ENCODE results near the gene ZSCAN25.
"Not testable (repeated sequence)": the region's sequence is repeated elsewhere in the genome, so short reads cannot be mapped to it uniquely, and the experiment has no call there.

Gene ZSCAN25

DNA sequence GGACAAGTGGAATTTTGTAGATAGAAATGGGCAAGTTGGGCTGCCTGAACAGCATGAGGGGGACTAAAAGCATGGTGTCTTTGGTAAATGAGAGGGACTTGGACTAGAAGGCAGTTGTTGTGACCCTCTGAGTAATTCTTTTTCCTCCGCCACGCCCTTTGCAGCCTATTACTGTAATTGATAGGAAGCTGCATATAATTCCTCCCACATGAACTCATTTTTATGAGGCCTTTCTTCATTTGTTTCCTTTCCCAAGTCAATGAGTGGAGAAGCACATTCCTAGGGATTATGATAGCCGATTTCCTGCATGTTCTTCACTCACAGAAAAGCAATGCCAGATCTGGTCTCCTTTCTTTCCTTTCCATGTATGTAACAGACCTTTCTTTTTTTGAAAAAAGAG is 27.7 kb downstream of the ZSCAN25 start:
- in situ Hi-C loops (cut with MboI; ENCODE audit: low sequenced_read_pairs), result no loop called here

DNA sequence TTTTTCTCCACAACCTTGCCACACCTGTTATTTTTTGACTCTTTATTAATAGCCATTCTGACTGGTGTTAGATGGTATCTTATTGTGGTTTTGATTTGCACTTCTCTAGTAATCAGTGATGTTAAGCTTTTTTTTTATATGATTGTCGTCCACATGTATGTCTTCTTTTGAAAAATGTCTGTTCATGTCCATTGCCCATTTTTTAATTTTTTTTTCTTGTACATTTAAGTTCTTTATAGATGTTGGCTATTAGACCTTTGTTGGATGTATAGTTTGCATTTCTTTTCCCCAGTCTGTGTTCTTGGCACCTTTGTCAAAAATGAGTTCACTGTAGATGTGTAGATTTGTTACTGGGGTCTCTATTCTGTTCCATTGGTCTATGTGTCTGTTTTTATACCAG is 28.8 kb downstream of the ZSCAN25 start:
- in situ Hi-C loops (cut with MboI; ENCODE audit: low sequenced_read_pairs), result no loop called here

DNA sequence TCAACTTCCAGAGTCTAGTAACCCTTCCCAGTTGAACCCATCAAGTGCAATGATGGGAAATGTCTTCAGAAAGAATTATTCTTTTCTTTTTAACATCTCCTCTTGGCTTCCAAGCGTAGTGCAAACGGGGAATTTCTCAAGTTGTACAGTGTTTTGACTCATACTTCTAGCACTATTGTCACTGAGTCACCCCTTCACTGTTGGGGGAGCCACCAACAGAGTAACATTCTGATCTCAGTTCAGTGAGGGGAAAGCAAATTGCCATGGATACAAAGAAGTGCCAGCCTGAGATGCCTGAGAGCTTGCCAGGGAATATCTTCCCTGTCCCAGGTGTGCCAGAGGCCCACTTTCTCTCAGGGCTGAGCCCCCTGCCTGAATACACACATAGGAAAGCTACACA is 32.1 kb downstream of the ZSCAN25 start:
- in situ Hi-C loops (cut with MboI; ENCODE audit: low sequenced_read_pairs), result no loop called here

DNA sequence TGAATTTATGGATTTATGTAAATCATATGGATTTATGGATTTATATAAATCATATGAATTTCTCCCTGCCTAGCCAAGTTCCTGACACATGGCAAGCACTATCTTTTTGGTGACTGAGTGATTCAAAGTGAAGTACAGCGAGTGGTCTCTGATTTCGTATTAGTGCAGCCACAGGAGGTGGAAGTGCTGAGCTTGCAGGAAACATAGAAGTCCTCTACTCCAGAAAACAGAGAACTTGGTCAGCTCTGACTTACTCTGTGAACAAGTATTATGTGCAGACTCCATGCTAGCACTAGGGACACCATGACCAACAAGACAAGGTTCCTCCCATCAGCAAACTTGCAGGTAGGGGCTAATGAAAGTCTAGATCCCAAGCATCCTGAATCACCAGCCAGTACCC is 34.5 kb downstream of the ZSCAN25 start:
- in situ Hi-C loops (cut with MboI; ENCODE audit: low sequenced_read_pairs), result no loop called here

DNA sequence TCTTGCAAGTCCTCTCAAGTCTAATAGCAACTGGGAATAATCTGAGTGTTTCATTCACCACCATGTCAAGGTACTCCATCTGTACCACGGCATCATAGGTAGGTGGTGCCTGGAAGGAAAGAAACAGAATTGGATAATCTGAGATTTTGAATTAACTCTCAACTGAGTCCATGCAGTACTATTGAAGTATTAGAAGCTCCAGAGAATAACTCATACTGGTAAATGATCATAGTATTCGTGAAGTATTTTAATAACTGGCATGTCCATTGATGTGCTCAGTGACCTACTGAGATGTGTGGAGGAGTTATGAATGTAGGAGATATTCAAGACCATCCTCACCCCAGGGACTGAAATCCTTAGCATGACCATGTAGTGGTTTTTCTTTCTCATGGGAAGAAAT is 35.9 kb downstream of the ZSCAN25 start:
- in situ Hi-C loops (cut with MboI; ENCODE audit: low sequenced_read_pairs), result no loop called here

DNA sequence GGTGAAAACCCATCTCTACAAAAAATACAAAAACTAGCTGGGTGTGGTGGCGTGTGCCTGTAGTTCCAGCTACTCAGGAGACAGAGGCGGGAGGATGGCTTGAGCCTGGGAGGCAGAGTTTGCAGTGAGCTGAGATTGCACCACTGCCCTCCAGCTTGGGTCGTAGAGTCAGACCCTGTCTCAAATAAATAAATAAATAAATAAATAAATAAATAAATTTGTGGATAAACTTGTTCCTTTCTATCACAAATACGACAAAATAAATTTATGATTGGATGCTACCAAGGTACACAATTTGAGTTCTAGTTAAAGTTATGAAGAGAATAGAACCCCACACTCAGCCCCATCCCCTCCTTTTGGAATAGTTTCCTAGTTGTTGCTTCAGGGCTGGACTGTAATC is 36.5 kb downstream of the ZSCAN25 start:
- in situ Hi-C loops (cut with MboI; ENCODE audit: low sequenced_read_pairs), result not testable (repeated sequence)

DNA sequence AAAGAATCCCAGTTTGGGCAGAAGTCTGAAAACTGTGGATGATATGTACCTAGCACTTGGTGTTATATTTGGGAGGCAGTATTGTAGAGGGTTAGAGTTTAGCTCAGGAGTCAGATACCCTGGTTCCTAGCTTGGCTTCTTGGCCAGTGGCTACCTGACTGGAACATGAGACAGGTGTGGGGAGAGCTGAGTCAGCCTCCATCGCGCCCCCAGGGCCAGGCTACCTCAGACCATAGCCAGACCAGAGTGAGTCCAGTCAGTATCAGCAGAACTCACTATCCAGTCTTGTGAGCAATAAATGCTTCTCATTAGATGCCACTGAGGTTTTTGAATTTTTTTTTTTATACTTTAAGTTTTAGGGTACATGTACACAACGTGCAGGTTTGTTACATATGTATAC is 37.0 kb downstream of the ZSCAN25 start:
- in situ Hi-C loops (cut with MboI; ENCODE audit: low sequenced_read_pairs), result no loop called here

DNA sequence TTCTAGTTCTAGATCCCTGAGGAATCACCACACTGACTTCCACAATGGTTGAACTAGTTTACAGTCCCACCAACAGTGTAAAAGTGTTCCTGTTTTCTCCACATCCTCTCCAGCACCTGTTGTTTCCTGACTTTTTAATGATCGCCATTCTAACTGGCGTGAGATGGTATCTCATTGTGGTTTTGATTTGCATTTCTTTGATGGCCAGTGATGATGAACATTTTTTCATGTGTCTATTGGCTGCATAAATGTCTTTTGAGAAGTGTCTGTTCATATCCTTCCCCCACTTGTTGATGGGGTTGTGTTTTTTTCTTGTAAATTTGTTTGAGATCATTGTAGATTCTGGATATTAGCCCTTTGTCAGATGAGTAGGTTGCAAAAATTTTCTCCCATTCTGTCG is 37.9 kb downstream of the ZSCAN25 start:
- in situ Hi-C loops (cut with MboI; ENCODE audit: low sequenced_read_pairs), result not testable (repeated sequence)

DNA sequence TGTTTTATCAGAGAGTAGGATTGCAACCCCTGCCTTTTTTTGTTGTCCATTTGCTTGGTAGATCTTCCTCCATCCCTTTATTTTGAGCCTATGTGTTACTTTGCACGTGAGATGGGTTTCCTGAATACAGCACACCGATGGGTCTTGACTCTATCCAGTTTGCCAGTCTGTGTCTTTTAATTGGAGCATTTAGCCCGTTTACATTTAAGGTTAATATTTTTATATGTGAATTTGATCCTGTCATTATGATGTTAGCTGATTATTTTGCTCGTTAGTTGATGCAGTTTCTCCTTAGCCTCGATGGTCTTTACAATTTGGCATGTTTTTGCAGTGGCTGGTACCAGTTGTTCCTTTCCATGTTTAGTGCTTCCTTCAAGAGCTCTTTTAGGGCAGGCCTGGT is 41.1 kb downstream of the ZSCAN25 start:
- in situ Hi-C loops (cut with MboI; ENCODE audit: low sequenced_read_pairs), result not testable (repeated sequence)

DNA sequence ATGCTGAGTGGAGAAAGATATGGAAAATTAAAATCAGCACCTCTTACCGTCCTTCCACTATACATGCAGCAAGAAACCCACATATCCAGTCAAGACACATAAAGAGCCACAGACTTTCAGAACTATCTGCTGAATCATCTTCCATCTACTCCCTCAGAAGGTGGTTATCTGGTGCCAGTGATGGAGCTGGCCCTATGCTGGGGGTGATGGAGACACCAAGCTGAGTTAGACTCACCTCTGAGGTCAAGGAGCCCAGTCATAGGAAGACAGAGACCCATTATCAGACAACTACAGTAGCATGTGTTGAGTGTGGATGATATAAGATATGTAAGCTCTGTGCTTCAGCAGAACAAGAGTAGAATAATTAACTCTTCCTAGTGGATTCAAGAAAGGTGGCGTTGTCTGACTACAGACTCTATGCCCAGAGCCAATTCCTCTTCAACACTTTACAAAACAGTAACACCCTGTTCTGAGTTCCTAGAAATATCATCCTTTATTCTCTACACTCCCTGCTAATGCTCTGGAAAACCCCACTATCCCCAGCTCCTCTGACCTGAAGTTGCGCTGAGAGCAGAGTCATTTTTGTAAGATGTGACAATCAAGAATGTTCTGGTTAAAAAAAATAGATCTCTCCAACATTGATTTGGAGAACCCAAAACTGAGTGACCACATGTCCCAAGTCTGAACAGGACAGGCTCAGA is 48.7 kb downstream of the ZSCAN25 start:
- in situ Hi-C loops (cut with MboI; ENCODE audit: low sequenced_read_pairs), result no loop called here

DNA sequence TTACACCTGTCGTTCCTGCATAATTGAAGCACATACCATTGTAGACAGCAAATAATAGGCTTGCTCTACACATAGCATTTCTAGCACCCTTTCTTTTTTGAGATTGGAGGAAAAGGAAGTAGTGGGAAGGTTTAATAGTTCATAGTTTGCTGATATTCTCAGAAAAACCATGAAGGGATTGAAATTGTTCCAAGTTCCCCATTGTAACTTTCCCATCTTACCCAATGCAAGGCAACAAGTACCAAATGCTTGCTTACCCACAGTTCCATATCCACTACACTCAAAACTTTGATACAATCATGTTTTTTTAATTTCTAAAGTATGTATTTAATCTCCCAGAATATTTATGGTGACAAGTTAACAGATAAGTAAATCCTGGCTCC is 49.3 kb downstream of the ZSCAN25 start:
- in situ Hi-C loops (cut with MboI; ENCODE audit: low sequenced_read_pairs), result no loop called here

DNA sequence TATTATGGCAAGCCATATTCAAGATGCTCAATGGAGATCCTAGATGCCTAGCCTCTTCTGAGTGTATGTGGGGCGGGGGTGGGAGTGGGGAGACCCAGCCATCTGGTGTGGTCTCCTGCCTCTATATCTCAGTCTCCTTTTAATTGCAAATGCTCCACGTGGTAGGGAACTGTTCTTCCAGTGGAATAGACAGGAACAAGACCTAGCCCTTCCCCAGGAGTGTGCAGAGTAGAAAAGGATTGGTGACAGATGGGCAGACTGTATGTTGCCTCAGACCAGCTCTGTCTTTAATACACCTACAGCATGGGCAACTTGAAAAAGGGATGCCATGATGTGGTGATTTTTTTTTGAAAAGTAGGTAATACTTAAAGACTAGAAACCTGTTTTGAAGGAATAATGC is 50.4 kb downstream of the ZSCAN25 start:
- in situ Hi-C loops (cut with MboI; ENCODE audit: low sequenced_read_pairs), result no loop called here

DNA sequence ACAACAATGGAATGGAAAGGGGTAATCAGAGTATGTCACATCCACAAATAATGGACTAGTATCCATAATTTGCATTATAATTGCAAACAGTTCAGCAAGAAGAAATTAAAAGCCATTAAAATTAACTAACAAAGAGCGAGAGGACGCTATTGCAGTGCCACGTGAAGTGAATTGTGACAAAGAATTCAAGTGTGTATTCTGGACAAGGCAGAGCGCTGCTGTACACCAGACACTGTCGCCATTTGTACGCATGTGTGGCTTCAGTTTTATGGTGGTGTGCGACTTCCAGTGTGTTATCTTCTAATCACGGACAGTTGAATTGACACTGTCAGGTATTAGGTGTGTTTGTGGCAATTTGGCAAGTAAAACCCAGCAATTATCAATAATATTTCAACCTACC is 51.8 kb downstream of the ZSCAN25 start:
- in situ Hi-C loops (cut with MboI; ENCODE audit: low sequenced_read_pairs), result no loop called here

DNA sequence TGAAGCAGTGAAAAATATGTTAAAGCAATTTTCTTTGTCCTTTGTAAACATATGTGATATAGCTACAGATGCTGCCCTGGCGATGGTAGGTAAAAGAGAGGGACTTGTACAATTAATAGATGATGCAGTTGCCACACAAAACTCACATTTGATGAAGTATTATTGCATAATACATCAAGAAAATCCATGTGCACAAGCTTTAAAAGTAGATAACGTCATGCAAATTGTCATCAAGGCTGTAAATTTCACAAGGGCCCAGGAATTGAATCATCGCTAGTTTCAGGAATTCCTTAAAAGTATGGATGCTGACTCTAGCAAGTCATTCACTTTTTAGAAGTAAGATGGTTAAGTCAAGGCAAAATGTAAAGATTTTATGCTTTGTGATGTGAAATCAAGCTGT is 53.0 kb downstream of the ZSCAN25 start:
- in situ Hi-C loops (cut with MboI; ENCODE audit: low sequenced_read_pairs), result no loop called here

DNA sequence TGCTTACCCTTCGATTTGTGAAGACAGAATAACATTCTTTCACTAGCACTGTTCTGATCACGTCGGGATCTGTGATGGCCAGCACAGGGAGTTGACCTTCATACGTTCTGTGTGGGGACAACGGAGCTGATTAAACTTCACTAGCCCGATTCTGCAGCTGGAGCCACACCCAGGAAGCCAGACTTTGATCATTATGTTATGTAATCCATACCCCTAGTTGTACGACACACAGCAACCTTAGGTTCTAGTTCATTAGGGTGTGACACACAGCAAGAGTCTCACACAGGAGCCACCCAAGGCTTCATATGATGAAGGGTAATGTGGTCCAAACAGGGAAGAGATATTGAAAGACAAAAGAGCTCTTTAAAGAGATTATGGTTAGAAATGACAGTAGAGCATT is 55.8 kb downstream of the ZSCAN25 start:
- in situ Hi-C loops (cut with MboI; ENCODE audit: low sequenced_read_pairs), result no loop called here

DNA sequence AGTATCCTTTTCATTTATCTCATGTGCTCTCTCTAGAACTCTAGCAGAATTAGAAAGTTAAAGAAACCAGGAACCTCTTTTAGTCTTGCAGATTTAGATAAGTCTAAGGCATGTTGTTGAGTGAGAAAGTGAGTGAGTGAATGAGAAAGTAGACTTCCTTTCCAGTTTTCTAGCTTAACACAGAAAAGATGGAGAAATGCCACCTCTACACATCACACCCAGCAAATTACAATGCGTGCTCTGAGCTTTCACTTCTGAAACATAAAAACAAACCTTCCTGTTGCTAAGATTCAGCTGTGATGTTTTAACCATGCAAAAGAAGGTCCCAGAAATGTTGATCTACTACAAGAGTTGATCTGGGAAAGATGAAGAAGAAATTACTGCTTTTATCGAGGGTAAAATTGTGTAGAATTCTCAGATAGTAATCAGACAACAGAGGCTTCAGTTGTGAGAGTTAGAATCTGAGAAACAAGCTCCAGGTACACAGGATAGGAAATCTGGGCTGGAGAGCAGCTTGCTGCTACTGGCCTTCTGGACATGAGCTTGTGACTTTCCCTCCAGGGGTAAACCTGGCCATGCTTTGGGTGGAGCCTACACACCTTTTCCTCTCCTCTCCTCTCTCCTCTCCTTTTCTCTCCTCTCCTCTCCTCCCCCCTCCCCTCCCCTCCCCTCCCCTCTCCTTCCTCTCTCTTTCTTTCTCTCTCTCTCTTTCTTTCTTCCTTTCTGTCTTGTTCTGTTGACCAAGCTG is 58.4 kb downstream of the ZSCAN25 start:
- in situ Hi-C loops (cut with MboI; ENCODE audit: low sequenced_read_pairs), result no loop called here

DNA sequence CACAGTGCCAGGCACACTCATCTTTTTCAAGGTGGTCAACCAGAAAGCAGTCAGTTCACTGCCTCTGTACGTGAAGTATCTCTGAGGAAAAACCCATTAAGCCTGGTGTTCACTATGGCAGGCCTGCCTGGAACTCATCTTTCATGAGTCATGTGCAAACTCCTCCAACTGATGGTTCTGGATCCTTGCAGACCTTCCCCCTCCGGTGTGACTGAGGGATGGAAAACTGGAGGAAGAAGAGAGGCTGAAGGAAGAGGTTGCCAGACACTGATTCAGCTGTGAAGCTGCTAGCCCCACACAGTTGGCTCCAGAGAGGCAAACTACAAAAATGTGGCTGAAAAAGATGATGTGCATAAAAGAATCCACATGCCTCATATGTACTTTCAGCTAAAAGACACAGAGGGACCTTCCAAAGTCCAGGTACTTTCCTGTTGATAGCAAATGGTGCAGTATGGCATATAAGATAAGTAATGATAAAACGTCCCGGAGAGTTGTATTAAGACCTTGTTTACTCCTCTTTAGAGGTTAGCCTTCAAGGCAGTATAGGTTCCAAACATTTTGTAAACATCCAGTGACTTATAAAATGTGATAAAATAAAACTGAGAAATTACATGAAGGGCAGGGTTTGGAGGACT is 60.4 kb downstream of the ZSCAN25 start:
- in situ Hi-C loops (cut with MboI; ENCODE audit: low sequenced_read_pairs), result no loop called here

DNA sequence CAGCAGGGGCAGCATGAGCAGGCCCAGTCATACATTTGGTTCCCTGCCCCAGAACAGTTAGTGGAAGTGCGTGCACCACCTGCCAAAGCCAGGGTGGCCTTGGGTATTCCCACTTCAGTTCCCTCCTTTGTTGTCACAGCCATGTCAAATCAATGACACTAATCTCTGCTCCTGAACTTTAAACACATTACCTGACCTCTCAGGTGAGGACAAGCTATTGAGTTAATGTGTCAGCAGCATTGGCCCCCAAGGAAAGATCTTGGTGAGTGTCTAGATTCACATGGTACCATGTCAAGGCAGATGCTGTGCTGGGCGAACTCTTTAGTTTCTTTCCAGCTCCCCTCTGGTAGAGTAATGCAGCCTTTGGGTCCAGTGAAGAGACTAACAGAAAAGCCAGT is 60.9 kb downstream of the ZSCAN25 start:
- in situ Hi-C loops (cut with MboI; ENCODE audit: low sequenced_read_pairs), result no loop called here

DNA sequence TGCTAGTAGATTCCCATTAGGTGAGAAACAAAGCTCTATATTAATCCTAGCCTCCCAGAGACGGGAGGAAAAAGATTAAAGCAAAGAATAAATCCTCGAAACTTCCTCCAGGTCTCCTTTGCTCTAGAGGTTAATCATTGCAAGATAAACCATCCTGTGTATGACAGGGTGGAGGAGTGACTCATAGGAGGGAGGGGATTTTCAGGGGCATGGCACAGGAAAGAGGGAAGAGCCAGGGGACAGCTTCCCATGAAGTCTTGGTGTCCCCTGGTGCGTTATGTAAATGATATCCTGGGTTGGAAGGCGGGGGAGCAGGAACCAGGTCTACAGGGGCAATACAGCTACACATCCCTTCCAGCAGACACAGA is 62.3 kb downstream of the ZSCAN25 start:
- in situ Hi-C loops (cut with MboI; ENCODE audit: low sequenced_read_pairs), result no loop called here

DNA sequence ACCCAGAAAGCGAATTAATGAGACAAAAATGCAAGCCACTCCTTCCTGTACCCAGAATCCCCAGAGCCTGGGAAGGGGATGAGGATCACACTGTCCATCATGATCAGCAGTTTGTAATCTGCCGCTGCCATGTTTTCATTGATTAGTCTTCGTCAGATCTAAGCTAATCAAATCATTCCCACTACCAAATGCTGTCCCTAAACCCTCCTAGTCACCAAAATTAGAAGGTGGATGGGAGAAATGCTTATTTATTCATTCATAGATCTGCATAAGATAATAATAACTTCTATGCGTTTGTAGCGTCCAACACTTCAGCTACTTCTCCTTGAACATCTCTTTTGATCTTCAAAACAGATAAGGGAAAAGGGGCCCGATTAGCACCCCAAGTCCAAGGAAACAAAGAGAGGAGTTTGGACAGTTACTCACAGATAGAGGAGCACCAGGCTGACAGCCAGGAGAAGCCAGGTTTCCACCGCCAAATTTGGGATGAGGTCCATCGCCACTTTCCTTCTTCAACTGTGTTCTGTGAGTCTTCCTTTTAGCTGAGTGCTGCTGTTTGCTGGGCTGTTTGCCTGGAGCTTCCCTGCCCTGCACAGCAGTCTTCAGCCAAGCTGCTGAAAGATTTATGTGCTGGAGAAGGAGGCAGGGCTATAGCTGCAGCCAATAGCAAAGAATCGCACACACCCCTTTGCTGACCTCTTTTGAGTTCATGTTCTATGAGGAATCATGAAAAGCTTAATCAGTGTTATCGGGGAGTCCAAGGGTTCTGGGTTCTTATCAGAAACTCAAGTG is 62.9 kb downstream of the ZSCAN25 start, which contains the start of gene CYP3A5:
CYP3A5 (minus strand) TSS at position 597 of the 792 bp plus-strand sequence; CDS start at position 497, 100 bp downstream.
- in situ Hi-C loops (cut with MboI; ENCODE audit: low sequenced_read_pairs), result no loop called here
